K562 (cell line): Measurements from ENCODE around the gene SMC4.

Experiments used
- EP300 ChIP-seq: IDR thresholded peaks from 2 replicates; pipeline ENCODE4 v1.6.1; 2012; ENCODE audit warnings: low read length, improper control_type of control experiment
- RAD21 ChIP-seq, 2 experiments: fragments of 250-450 bp in 1 of 2; fragments of 450-650 bp in 1 of 2; sonication (Bioruptor Pico) in 1 of 2; formaldehyde crosslinking in 1 of 2; IDR thresholded peaks in 1 of 2; conservative IDR thresholded peaks in 1 of 2; 2 replicates each; pipeline versions ENCODE4 v1.4.0 to v1.8.0; 2020 to 2022; ENCODE audit warnings: mild to moderate bottlenecking in 2 of 2, moderate library complexity in 1 of 2
- RFX5 ChIP-seq: IDR thresholded peaks from 2 replicates; pipeline ENCODE4 v1.6.1; 2011; ENCODE audit warnings: low read depth, mild to moderate bottlenecking, improper control_type of control experiment, low read length
- TCF7L2 ChIP-seq: fragments of 150-350 bp; IDR thresholded peaks from 2 replicates; pipeline ENCODE4 v1.6.1; 2016; ENCODE audit warnings: low read depth, mild to moderate bottlenecking, low read length, moderate library complexity
- YY1 ChIP-seq, 3 experiments: IDR thresholded peaks; 2 replicates each; pipeline ENCODE4 v1.6.1; 2011; ENCODE audit warnings: low read length in 2 of 3, mild to moderate bottlenecking in 2 of 3, moderate library complexity in 2 of 3, borderline replicate concordance in 1 of 3, control low read depth in 1 of 3, low read depth in 1 of 3; ENCODE audit not compliant: insufficient read depth in 3 of 3, insufficient replicate concordance in 2 of 3, control insufficient read depth in 1 of 3, insufficient read length in 1 of 3; ENCODE audit errors: extremely low read depth in 1 of 3
- ZNF146 ChIP-seq: IDR thresholded peaks from one replicate; pipeline ENCODE4 v1.6.1; 2018; ENCODE audit warnings: missing compliant biosample characterization; ENCODE audit not compliant: unreplicated experiment
- ZNF24 ChIP-seq: fragments of 450-650 bp; IDR thresholded peaks from 2 replicates; pipeline ENCODE4 v1.6.1; 2016
- ZNF79 ChIP-seq: fragments of 250-450 bp; sonication (Bioruptor Pico); IDR thresholded peaks from 2 replicates; pipeline ENCODE4 v1.4.0; 2020; ENCODE audit warnings: low read depth, mild to moderate bottlenecking, moderate library complexity
- TF ChIP-seq, protein P1 (sequence below): sonication (generic); formaldehyde crosslinking; IDR thresholded peaks from 2 replicates; pipeline ENCODE4 v1.8.0; 2022; ENCODE audit warnings: missing genetic modification reagents, mild to moderate bottlenecking, borderline replicate concordance
- TF ChIP-seq, protein P2 (sequence below): sonication (generic); formaldehyde crosslinking; IDR thresholded peaks from 2 replicates; pipeline ENCODE4 v1.8.1; 2022; ENCODE audit warnings: missing genetic modification reagents

DNA sequence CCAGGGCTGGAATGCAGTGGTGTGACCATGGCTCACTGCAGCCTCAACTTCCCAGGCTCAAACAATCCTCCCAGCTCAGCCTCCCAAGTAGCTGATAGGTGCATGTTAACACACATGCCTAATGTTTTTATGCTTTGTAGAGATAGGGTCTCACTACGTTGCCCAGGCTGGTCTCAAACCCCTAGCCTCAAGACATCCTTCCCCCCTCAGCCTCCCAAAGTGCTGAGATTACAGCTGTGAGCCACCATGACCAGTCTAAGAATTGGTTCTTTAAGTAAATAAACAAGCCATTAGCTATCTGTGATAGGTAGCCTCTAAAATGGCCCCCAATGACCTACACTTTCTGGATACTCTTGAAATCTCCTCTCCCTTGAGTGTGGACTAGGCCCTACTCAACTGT lies 46.4 kb downstream of the SMC4 start:
- TF ChIP-seq RAD21 (CRISPR knock-in tag; conservative IDR thresholded peaks at IDR 0.05 in 1 of 2, IDR thresholded peaks at IDR 0.05 in 1 of 2), result no peak
- TF ChIP-seq YY1 (IDR thresholded peaks at IDR 0.05; ENCODE audit: borderline replicate concordance in 1 of 3, control insufficient read depth in 1 of 3, extremely low read depth in 1 of 3, insufficient read depth in 3 of 3, insufficient read length in 1 of 3, insufficient replicate concordance in 2 of 3, low read depth in 1 of 3, low read length in 2 of 3), result no peak
- no peak for TF ChIP-seq RFX5
- TF ChIP-seq, protein P1, sequence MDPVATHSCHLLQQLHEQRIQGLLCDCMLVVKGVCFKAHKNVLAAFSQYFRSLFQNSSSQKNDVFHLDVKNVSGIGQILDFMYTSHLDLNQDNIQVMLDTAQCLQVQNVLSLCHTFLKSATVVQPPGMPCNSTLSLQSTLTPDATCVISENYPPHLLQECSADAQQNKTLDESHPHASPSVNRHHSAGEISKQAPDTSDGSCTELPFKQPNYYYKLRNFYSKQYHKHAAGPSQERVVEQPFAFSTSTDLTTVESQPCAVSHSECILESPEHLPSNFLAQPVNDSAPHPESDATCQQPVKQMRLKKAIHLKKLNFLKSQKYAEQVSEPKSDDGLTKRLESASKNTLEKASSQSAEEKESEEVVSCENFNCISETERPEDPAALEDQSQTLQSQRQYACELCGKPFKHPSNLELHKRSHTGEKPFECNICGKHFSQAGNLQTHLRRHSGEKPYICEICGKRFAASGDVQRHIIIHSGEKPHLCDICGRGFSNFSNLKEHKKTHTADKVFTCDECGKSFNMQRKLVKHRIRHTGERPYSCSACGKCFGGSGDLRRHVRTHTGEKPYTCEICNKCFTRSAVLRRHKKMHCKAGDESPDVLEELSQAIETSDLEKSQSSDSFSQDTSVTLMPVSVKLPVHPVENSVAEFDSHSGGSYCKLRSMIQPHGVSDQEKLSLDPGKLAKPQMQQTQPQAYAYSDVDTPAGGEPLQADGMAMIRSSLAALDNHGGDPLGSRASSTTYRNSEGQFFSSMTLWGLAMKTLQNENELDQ, result no peak
- TF ChIP-seq, protein P2, sequence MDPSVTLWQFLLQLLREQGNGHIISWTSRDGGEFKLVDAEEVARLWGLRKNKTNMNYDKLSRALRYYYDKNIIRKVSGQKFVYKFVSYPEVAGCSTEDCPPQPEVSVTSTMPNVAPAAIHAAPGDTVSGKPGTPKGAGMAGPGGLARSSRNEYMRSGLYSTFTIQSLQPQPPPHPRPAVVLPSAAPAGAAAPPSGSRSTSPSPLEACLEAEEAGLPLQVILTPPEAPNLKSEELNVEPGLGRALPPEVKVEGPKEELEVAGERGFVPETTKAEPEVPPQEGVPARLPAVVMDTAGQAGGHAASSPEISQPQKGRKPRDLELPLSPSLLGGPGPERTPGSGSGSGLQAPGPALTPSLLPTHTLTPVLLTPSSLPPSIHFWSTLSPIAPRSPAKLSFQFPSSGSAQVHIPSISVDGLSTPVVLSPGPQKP, result no peak
- no peak for TF ChIP-seq ZNF24
- TF ChIP-seq EP300, result no peak
- no peak for TF ChIP-seq ZNF146 (CRISPR knock-in tag)
- TF ChIP-seq TCF7L2, result no peak
- TF ChIP-seq ZNF79 (CRISPR knock-in tag), result no peak
